SU-DHL-6 (cell line): ENCODE measurements around the gene HTR1D.

Experiments used
- EZH2phosphoT487 ChIP-seq: fragments of 200-600 bp; sonication (generic), shearing (Covaris generic); conservative IDR thresholded peaks from 2 replicates; pipeline ENCODE4 v1.6.1; 2018; ENCODE audit warnings: mild to moderate bottlenecking, antibody characterized with exemption, low read length, moderate library complexity, mixed read lengths
- TF ChIP-seq, protein P1 (sequence below): fragments of 200-600 bp; sonication (generic); IDR thresholded peaks from one replicate; pipeline ENCODE4 v1.5.1; 2017; ENCODE audit warnings: antibody characterized with exemption, mild to moderate bottlenecking, low read length, moderate library complexity; ENCODE audit not compliant: insufficient read depth, poor library complexity, severe bottlenecking

DNA sequence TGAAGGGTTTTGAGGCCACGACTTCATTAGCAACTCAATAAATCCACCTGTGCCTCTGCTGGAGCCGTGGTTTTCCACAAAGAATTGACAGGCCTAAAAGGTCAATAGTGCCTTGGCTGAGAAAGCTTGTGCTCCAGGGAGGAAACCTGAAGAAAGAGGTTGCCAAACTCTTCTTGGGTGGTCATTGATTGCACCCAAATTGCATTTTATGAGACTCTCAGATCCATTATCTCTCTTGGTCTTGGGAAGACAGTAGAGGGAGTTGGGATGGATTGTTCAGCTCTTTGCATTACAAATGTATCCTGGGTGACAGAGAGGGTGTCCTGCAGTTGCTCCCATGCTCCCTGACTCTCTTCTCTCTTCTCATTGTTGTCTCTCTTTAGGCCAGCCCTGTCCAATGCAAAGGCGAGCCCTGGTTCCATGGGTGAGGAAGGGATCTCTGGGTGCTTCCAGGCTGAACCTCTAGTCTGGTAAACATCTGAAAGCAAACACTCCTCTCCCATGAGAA is 46.1 kb upstream of the HTR1D start:
- TF ChIP-seq, protein P1, sequence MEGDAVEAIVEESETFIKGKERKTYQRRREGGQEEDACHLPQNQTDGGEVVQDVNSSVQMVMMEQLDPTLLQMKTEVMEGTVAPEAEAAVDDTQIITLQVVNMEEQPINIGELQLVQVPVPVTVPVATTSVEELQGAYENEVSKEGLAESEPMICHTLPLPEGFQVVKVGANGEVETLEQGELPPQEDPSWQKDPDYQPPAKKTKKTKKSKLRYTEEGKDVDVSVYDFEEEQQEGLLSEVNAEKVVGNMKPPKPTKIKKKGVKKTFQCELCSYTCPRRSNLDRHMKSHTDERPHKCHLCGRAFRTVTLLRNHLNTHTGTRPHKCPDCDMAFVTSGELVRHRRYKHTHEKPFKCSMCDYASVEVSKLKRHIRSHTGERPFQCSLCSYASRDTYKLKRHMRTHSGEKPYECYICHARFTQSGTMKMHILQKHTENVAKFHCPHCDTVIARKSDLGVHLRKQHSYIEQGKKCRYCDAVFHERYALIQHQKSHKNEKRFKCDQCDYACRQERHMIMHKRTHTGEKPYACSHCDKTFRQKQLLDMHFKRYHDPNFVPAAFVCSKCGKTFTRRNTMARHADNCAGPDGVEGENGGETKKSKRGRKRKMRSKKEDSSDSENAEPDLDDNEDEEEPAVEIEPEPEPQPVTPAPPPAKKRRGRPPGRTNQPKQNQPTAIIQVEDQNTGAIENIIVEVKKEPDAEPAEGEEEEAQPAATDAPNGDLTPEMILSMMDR, result no peak
- no peak for TF ChIP-seq EZH2phosphoT487
